Keratinocyte (primary cell): ENCODE results near the gene ATP7A. TPM values are rescaled to one million over a fixed set of nuclear protein-coding genes. Genes with fewer than 3 reads are reported as not detected.
"Not testable (repeated sequence)": the region's sequence is repeated elsewhere in the genome, so short reads cannot be mapped to it uniquely, and the experiment has no call there.

Experiments used
- DNase-seq: peaks from one replicate; pipeline ENCODE4 v3.0.0-alpha.2; 2011; ENCODE audit warnings: low read depth, missing footprints, low spot score
- FAIRE-seq: peaks from 2 replicates; lab custom pipeline; 2011; peaks lifted over from hg19 to GRCh38; lab: Jason Lieb, UNC
- H2AFZ ChIP-seq: 2 replicates; pipeline ENCODE4 v1.6.0; 2012; ENCODE audit warnings: low read length, control low read depth, inconsistent platforms; ENCODE audit not compliant: control insufficient read depth
- H3K27ac ChIP-seq: 2 replicates; pipeline ENCODE4 v1.5.1; 2011; ENCODE audit warnings: low read length; ENCODE audit not compliant: control insufficient read depth, insufficient read depth
- H3K27me3 ChIP-seq: 3 replicates; pipeline ENCODE4 v1.6.0; 2011; ENCODE audit warnings: low read length; ENCODE audit not compliant: control insufficient read depth, insufficient read depth; ENCODE audit errors: extremely low read depth
- H3K36me3 ChIP-seq, 2 experiments: 2 replicates in 1 of 2; 3 replicates in 1 of 2; pipeline ENCODE4 v1.5.1; 2011; ENCODE audit warnings: low read length in 2 of 2, mild to moderate bottlenecking in 1 of 2; ENCODE audit not compliant: control insufficient read depth in 2 of 2, insufficient read depth in 2 of 2; ENCODE audit errors: extremely low read depth in 1 of 2
- H3K4me1 ChIP-seq: 3 replicates; pipeline ENCODE4 v1.5.1; 2011; ENCODE audit warnings: low read length; ENCODE audit not compliant: control insufficient read depth, insufficient read depth; ENCODE audit errors: extremely low read depth
- H3K4me2 ChIP-seq: 3 replicates; pipeline ENCODE4 v1.6.0; 2011; ENCODE audit warnings: low read depth, low read length; ENCODE audit not compliant: control insufficient read depth, insufficient read depth; ENCODE audit errors: extremely low read depth
- H3K4me3 ChIP-seq, 3 experiments: fragments of 200-600 bp in 1 of 3; sonication (generic) in 1 of 3; 2 replicates in 2 of 3; 3 replicates in 1 of 3; pipeline ENCODE4 v1.5.1; 2011 to 2016; ENCODE audit warnings: low read length in 3 of 3, mild to moderate bottlenecking in 3 of 3, control low read depth in 2 of 3, inconsistent platforms in 1 of 3, low read depth in 1 of 3, mixed read lengths in 1 of 3, mixed run types in 1 of 3, moderate library complexity in 1 of 3; ENCODE audit not compliant: control insufficient read depth in 2 of 3, insufficient read depth in 2 of 3; ENCODE audit errors: extremely low read depth in 1 of 3
- H3K79me2 ChIP-seq: 2 replicates; pipeline ENCODE4 v1.6.0; 2012; ENCODE audit warnings: low read length; ENCODE audit not compliant: control insufficient read depth, insufficient read depth
- H3K9ac ChIP-seq: 3 replicates; pipeline ENCODE4 v1.6.0; 2011; ENCODE audit warnings: low read length; ENCODE audit not compliant: control insufficient read depth, insufficient read depth; ENCODE audit errors: extremely low read depth
- H3K9me1 ChIP-seq: 3 replicates; pipeline ENCODE4 v1.6.0; 2011; ENCODE audit warnings: low read length; ENCODE audit not compliant: control insufficient read depth, insufficient read depth; ENCODE audit errors: extremely low read depth
- H3K9me3 ChIP-seq: 2 replicates; pipeline ENCODE4 v1.5.1; 2012; ENCODE audit warnings: low read depth, low read length; ENCODE audit not compliant: control insufficient read depth
- H4K20me1 ChIP-seq: 3 replicates; pipeline ENCODE4 v1.6.0; 2011; ENCODE audit warnings: low read length; ENCODE audit not compliant: control insufficient read depth, insufficient read depth; ENCODE audit errors: extremely low read depth
- EZH2 ChIP-seq: IDR thresholded peaks from one replicate; pipeline ENCODE4 v1.6.1; 2012; ENCODE audit warnings: inconsistent platforms, mild to moderate bottlenecking, low read length, moderate library complexity
- dilution Hi-C: fragments of 300-500 bp; cut with MboI; formaldehyde crosslinking; loops from one replicate; pipeline ENCODE4 v1.7.0; 2020; ENCODE audit warnings: low sequenced_read_pairs; ENCODE audit not compliant: extremely low pct_ligation_motif_present
- polyA minus RNA-seq, 3 experiments: library from RNA; depleted of rRNA, polyadenylated mRNA; stranded (reverse); fragments of >200 nt; gene quantifications; 1 replicate in 1 of 3; 2 replicates in 1 of 3; 3 replicates in 1 of 3; pipeline ENCODE4 v1.2.3, GENCODE V29; 2011
- polyA plus RNA-seq, 5 experiments: library from polyadenylated mRNA; depleted of rRNA in 3 of 5; stranded (reverse) in 3 of 5; stranded (forward) in 1 of 5; unstranded in 1 of 5; fragments of >200 nt; gene quantifications; 1 replicate in 1 of 5; 2 replicates in 3 of 5; 3 replicates in 1 of 5; pipeline versions ENCODE4 v1.2.1 to v1.2.3, GENCODE V29; 2011 to 2012; ENCODE audit warnings: missing spikeins in 2 of 5, low read depth in 1 of 5, low replicate concordance in 1 of 5
- TF ChIP-seq, protein P1 (sequence below), 3 experiments: IDR thresholded peaks in 1 of 3; conservative IDR thresholded peaks in 1 of 3; optimal IDR thresholded peaks in 1 of 3; 2 replicates in 2 of 3; 3 replicates in 1 of 3; pipeline versions ENCODE3 to v1.5.1; 2011; ENCODE audit warnings: low read length in 3 of 3, mild to moderate bottlenecking in 3 of 3, moderate library complexity in 2 of 3, control low read depth in 1 of 3, inconsistent platforms in 1 of 3; ENCODE audit not compliant: insufficient read depth in 2 of 3; ENCODE audit errors: extremely low read depth in 1 of 3

Gene ATP7A
- polyA plus RNA-seq (2.5 to 4.0 TPM (median 3.3 TPM) in 3 replicates), polyA minus RNA-seq (1.6 to 11.5 TPM (median 8.6 TPM) in 3 replicates)
- 6.0 TPM for polyA plus RNA-seq (2011; ENCODE audit: low read depth)
- 0.55 and 1.3 TPM in 2 replicates for polyA plus RNA-seq (2011; cell fraction: cytosol; rRNA removed)
- polyA plus RNA-seq (2011; cell fraction: nucleus; rRNA removed): 4.6 and 6.0 TPM in 2 replicates
- polyA plus RNA-seq (2012; ENCODE audit: low replicate concordance): 2.9 and 3.7 TPM in 2 replicates
- 2.1 TPM for polyA minus RNA-seq (2011; cell fraction: cytosol; rRNA and poly(A)+ RNA removed)
- 12.8 and 26.0 TPM in 2 replicates for polyA minus RNA-seq (2011; cell fraction: nucleus; rRNA and poly(A)+ RNA removed)

GRCh38 chrX:77910108-77910840 is at the start of gene ATP7A:
ATP7A (plus strand) TSS chrX:77910693; CDS start chrX:77971642, 60,949 bp downstream.
- Histone ChIP-seq H3K36me3 (no peaks in the 10 kb centered on the region), H3K9ac (peak within 1 kb of the TSS; percentile 74), H3K9me1 (no peaks in the 10 kb centered on the region), H3K4me2 (peak within 1 kb of the TSS; percentile 77), H3K9me3 (no peaks in the 10 kb centered on the region), H3K27me3 (no peaks in the 10 kb centered on the region), H3K4me1 (no peaks in the 10 kb centered on the region), H3K4me3 (peak within 1 kb of the TSS; percentile 46 to 70 (median 54)), H2AFZ (peak within 1 kb of the TSS; percentile 94), H3K27ac (peak within 1 kb of the TSS; percentile 68), H3K79me2 (no peaks in the 10 kb centered on the region), H4K20me1 (no peaks in the 10 kb centered on the region)
- TF ChIP-seq EZH2: no peak
- TF ChIP-seq, protein P1, sequence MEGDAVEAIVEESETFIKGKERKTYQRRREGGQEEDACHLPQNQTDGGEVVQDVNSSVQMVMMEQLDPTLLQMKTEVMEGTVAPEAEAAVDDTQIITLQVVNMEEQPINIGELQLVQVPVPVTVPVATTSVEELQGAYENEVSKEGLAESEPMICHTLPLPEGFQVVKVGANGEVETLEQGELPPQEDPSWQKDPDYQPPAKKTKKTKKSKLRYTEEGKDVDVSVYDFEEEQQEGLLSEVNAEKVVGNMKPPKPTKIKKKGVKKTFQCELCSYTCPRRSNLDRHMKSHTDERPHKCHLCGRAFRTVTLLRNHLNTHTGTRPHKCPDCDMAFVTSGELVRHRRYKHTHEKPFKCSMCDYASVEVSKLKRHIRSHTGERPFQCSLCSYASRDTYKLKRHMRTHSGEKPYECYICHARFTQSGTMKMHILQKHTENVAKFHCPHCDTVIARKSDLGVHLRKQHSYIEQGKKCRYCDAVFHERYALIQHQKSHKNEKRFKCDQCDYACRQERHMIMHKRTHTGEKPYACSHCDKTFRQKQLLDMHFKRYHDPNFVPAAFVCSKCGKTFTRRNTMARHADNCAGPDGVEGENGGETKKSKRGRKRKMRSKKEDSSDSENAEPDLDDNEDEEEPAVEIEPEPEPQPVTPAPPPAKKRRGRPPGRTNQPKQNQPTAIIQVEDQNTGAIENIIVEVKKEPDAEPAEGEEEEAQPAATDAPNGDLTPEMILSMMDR (optimal IDR thresholded peaks at IDR 0.05 in 1 of 3, IDR thresholded peaks at IDR 0.05 in 1 of 3, conservative IDR thresholded peaks at IDR 0.05 in 1 of 3; ENCODE audit: extremely low read depth in 1 of 3, insufficient read depth in 2 of 3, low read length in 3 of 3): peak; percentile 20 to 71 (median 45)
- DNase-seq (no peak), FAIRE-seq (no peak)
- dilution Hi-C loops: no loop called here

GRCh38 chrX:77875372-77875771 is 35.1 kb upstream of the ATP7A start:
- Histone ChIP-seq H3K4me1 (no peaks in the 10 kb centered on the region), H3K36me3 (peaks cover 0 to 3% of the 10 kb centered on the region in 2 experiments), H3K9ac (no peak overlapping the region), H3K27ac (no peak overlapping the region), H2AFZ (no peak overlapping the region), H3K9me3 (no peaks in the 10 kb centered on the region), H3K4me2 (no peak overlapping the region), H4K20me1 (no peaks in the 10 kb centered on the region), H3K4me3 (no peak overlapping the region), H3K9me1 (no peaks in the 10 kb centered on the region), H3K27me3 (no peaks in the 10 kb centered on the region), H3K79me2 (peaks cover 2% of the 10 kb centered on the region)
- no peak for FAIRE-seq
- DNase-seq: no peak
- TF ChIP-seq, protein P1 (optimal IDR thresholded peaks at IDR 0.05 in 1 of 3, IDR thresholded peaks at IDR 0.05 in 1 of 3, conservative IDR thresholded peaks at IDR 0.05 in 1 of 3; ENCODE audit: extremely low read depth in 1 of 3, insufficient read depth in 2 of 3, low read length in 3 of 3): no peak
- no peak for TF ChIP-seq EZH2
- dilution Hi-C loops: no loop called here

- H3K9me1 ChIP-seq, H3K27ac ChIP-seq, H3K9me3 ChIP-seq, H4K20me1 ChIP-seq, FAIRE-seq, H3K36me3 ChIP-seq, H3K9ac ChIP-seq, DNase-seq, dilution Hi-C loops, H3K4me3 ChIP-seq, H2AFZ ChIP-seq, H3K27me3 ChIP-seq, H3K4me1 ChIP-seq, H3K4me2 ChIP-seq: not testable (repeated sequence)
- H3K79me2 ChIP-seq: peaks cover 11% of the 10 kb centered on the region
Measured at GRCh38 chrX:77881418-77881817, 29.1 kb upstream of the ATP7A start.
